Measurements from ENCODE around the gene PNMA6E.

- TF ChIP-seq, protein P1, sequence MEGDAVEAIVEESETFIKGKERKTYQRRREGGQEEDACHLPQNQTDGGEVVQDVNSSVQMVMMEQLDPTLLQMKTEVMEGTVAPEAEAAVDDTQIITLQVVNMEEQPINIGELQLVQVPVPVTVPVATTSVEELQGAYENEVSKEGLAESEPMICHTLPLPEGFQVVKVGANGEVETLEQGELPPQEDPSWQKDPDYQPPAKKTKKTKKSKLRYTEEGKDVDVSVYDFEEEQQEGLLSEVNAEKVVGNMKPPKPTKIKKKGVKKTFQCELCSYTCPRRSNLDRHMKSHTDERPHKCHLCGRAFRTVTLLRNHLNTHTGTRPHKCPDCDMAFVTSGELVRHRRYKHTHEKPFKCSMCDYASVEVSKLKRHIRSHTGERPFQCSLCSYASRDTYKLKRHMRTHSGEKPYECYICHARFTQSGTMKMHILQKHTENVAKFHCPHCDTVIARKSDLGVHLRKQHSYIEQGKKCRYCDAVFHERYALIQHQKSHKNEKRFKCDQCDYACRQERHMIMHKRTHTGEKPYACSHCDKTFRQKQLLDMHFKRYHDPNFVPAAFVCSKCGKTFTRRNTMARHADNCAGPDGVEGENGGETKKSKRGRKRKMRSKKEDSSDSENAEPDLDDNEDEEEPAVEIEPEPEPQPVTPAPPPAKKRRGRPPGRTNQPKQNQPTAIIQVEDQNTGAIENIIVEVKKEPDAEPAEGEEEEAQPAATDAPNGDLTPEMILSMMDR (IDR thresholded peaks at IDR 0.05 in 4 of 5, conservative IDR thresholded peaks at IDR 0.05 in 1 of 5), result no peak
- TF ChIP-seq POLR2A (IDR thresholded peaks at IDR 0.05), result no peak
Measured at GRCh38 chrX:153439977-153440376, 38.8 kb upstream of the PNMA6E start.
